ENCODE results near the gene RYR1. TPM values are rescaled to one million over a fixed set of nuclear protein-coding genes. Genes with fewer than 3 reads are reported as not detected.

Gene RYR1
- total and polyA plus RNA-seq, 10 of the 15 experiments (the other 5 are each of a cell fraction or from before 2014, with no cell fraction given): under 0.01 to 0.32 (median 0.07) TPM; not detected in 1

DNA sequence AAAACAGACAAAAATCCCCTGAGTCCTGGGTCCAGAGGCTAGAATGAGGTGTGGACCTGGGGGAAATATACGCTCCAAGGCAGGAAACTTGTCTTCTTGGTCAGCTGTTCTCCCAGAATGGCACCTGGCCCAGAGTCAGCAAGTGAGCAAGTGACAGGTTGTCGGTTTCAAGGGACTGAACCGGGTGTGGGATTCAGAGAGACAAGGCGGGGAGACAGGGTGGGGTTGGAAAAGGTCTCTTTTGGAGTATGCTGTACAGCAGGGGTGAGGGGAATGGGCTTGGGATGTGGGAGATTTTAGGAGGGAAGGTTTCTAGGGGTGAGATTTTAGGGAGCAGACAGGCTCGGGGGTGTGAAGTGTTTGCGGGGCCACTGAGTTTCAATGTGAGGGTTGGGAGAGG is 83.3 kb downstream of the RYR1 start (continued):
- TF ChIP-seq STAT3 (IDR thresholded peaks at IDR 0.05; ENCODE audit: low read depth, low read length) (no peak), CEBPB (IDR thresholded peaks at IDR 0.05; ENCODE audit: borderline replicate concordance in 1 of 2, low read depth in 2 of 2, low read length in 2 of 2) (no peak), RCOR1 (conservative IDR thresholded peaks at IDR 0.05; ENCODE audit: low read depth, low read length) (no peak), CREM (IDR thresholded peaks at IDR 0.05; ENCODE audit: low read depth) (no peak), ZNF622 (IDR thresholded peaks at IDR 0.05) (no peak), ZNF217 (IDR thresholded peaks at IDR 0.05) (no peak), ZNF24 (IDR thresholded peaks at IDR 0.05) (no peak), ETV6 (conservative IDR thresholded peaks at IDR 0.05 in 1 of 2, IDR thresholded peaks at IDR 0.05 in 1 of 2; ENCODE audit: borderline replicate concordance in 1 of 2, low read depth in 1 of 2) (no peak)
- TF ChIP-seq, protein P1, sequence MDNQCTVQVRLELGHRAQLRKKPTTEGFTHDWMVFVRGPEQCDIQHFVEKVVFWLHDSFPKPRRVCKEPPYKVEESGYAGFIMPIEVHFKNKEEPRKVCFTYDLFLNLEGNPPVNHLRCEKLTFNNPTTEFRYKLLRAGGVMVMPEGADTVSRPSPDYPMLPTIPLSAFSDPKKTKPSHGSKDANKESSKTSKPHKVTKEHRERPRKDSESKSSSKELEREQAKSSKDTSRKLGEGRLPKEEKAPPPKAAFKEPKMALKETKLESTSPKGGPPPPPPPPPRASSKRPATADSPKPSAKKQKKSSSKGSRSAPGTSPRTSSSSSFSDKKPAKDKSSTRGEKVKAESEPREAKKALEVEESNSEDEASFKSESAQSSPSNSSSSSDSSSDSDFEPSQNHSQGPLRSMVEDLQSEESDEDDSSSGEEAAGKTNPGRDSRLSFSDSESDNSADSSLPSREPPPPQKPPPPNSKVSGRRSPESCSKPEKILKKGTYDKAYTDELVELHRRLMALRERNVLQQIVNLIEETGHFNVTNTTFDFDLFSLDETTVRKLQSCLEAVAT (IDR thresholded peaks at IDR 0.05): no peak
- TF ChIP-seq, protein P2, sequence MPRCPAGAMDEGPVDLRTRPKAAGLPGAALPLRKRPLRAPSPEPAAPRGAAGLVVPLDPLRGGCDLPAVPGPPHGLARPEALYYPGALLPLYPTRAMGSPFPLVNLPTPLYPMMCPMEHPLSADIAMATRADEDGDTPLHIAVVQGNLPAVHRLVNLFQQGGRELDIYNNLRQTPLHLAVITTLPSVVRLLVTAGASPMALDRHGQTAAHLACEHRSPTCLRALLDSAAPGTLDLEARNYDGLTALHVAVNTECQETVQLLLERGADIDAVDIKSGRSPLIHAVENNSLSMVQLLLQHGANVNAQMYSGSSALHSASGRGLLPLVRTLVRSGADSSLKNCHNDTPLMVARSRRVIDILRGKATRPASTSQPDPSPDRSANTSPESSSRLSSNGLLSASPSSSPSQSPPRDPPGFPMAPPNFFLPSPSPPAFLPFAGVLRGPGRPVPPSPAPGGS (IDR thresholded peaks at IDR 0.05; ENCODE audit: borderline replicate concordance, insufficient read depth, low read depth, low read length, poor library complexity, severe bottlenecking): no peak
